Measurements from ENCODE around the gene PUS7L.
"Not testable (repeated sequence)": the region's sequence is repeated elsewhere in the genome, so short reads cannot be mapped to it uniquely, and the experiment has no call there.

Gene PUS7L

GRCh38 chr12:43749016-43749415 lies 9.6 kb downstream of the PUS7L start:
- no peak for DNase-seq

- no peak for DNase-seq
Observed at GRCh38 chr12:43744826-43745225, 13.8 kb downstream of the PUS7L start.

GRCh38 chr12:43742106-43742505 lies 16.5 kb downstream of the PUS7L start:
- no peak for DNase-seq

DNA sequence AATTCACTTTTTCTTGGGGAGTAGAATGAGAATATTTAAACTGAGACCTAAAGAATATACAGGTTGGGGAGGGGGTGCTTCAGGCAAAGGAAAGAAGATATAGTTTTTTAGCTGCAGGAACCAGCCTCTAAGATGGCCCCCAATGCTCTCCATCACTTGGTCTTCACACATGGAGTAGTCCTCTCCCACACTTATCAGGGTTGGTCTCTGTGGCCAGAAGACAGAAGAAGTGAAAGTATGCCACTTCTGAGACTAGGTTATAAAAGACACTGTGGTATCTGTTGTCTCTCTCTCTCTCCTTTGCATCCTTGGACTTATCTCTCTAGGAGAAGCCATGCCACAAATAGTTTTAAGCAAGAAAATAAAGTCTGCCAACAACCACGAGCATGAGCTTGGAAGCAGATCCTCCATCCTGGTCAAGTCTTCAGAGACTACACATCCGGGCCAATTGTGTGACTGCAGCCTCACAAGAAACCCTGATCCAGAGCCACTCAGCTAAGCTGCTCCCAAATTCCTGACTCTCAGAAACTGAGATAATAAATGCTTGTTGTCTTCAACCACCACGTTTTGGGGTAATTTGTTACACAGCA lies 18.0 kb downstream of the PUS7L start:
- no peak for DNase-seq

- DNase-seq = no peak
Observed at GRCh38 chr12:43737646-43738045, 20.9 kb downstream of the PUS7L start.

- DNase-seq = no peak
Observed at GRCh38 chr12:43736927-43737440, 21.6 kb downstream of the PUS7L start.

GRCh38 chr12:43733687-43734086 lies 24.9 kb downstream of the PUS7L start:
- no peak for DNase-seq

- no peak for DNase-seq
Observed at GRCh38 chr12:43730283-43730682, 28.3 kb downstream of the PUS7L start.

- no peak for DNase-seq
Observed at GRCh38 chr12:43728698-43729097, 29.9 kb downstream of the PUS7L start.

DNA sequence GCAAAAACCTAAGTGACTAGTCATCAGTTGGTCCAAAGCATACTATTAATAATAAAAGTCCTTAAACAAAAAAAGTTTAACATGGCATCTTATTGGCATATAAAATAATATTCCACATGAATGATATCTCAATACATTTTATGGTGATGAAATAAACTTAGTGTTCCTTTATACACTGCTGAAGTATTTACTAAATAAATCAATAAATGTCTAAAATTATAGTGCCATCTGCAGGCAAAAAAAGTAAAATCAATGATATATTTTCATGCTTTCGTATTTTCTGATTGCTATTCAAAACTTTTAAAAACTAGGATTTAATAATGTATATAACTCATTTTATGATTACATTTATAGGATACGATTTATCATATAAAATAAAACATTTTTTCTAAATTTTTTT lies 30.5 kb downstream of the PUS7L start:
- DNase-seq = no peak

GRCh38 chr12:43723134-43723533 lies 35.5 kb downstream of the PUS7L start:
- no peak for DNase-seq

DNA sequence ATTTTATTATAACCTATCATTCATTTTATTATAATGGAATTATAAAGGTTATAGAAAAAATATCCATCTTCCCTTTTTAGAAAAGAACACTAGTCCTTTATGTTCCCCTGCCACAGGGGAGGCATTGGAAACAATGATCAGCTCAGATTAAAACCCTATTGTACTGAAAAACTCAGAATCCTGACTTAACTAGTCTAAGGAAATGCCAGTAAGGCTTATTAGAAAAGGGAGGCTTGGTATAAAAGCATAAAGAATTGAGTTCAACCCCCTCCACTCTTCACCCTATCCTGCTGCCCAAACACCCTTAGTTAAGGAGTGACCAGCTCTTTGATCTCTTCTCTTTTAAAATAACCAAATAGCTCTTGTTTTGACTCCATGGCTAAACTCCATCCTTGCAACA lies 36.0 kb downstream of the PUS7L start:
- no peak for DNase-seq

DNA sequence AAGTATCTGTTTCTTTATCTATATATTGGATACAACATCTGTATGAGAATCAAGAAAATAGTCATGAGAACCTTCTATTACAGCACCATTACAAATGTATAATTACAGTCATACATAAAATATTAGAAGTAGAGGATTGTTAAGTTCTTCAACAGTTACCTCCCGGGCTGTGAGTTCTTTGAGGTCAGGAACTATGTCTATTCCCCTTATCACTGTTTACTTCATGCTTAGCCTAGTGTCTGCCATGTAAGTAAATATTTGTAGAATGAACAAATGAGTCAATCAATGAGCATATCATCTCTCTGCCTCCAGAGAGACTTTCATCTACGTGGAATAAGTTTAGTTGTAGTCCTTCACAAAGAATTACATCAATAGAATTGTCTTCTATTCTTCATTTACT lies 47.2 kb downstream of the PUS7L start:
- no peak for DNase-seq

- DNase-seq = not testable (repeated sequence)
Observed at GRCh38 chr12:43703772-43704171, 54.8 kb downstream of the PUS7L start.

DNA sequence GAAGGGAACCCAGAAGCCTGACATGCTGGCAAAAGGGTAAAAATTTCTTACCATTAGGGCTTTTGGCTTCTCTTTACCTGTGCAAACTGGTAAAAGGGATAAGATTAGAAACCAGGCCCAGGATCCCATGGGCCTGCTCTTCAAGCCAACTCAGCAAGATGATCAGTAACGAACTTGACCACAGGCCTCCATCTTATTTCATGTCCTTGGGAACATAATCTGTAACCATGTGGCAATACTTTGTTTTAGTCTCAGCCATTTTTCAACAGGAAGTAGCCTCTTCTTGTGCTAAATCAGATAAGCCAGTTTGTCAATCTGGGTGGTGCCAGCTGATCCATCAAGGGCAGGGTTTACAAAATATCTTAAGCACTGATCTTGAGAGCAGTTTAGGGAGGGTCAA lies 57.4 kb downstream of the PUS7L start:
- not testable (repeated sequence) for DNase-seq

DNA sequence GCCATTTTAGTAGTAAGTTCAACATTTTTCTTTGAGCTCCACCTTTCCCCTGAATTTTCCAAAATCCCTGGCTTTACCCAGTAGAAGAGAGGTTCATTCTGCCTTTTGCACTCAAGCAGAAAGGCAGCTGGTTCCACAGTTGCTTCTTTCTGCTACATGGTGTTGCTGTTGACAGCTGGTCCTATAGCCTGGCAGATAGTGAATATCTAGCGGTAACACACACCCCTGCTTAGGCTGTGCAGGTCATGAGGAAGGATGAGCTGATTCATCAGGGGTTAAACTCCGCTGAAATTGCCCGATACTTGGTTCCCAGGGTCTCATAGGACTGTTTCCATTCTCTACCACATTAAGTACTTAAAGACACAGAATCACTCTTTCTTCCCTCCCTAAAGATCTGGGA lies 62.4 kb downstream of the PUS7L start:
- DNase-seq = no peak

DNA sequence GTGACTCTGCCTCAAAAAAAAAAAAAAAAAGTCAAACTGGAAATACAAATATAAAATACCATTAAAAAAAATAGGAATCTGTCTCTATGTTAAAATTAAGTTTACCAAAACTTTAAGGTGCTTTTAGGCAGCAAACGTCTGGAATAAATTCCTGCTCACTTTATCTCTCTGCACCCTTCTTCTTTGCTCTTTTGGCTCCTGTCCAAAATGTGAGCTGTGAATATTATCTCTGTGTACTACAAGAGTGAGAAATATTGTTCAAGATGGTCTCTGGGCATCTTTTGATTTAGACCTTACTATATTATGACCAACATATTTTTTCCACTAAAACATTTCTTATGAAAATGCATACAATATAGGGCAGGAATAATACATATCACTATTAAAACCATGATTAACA lies 63.7 kb downstream of the PUS7L start:
- no peak for DNase-seq

DNA sequence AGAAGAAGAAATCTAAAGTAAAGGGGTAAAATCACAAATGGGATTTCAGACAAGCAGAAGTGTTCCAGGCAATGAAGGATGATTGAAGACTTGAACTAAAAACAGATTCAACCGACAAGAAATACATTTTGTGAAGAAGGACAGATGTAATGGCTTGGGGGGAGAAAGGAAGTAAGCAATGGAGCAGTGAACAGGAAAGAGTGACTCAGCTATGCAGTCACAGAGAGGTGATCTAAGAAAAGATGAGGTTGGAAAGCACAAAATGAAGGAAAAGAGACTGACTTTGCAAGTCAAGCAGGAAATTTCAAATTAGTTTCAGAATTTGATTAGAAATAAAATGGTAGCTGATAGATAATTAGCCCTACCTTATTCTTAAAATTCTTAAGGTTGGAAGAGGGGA lies 66.5 kb downstream of the PUS7L start:
- DNase-seq = no peak

DNA sequence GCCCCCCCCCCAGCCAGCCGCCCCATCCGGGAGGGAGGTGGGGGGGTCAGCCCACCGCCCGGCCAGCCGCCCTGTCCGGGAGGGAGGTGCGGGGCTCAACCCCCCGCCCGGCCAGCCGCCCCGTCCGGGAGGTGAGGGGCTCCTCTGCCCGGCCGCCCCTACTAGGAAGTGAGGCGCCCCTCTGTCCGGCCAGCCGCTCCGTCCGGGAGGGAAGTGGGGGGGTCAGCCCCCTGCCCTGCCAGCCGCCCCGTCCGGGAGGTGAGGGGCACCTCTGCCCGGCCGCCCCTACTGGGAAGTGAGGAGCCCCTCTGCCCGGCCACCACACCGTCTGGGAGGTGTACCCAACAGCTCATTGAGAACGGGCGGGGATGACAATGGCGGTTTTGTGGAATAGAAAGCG lies 73.1 kb downstream of the PUS7L start:
- not testable (repeated sequence) for DNase-seq

- no peak for DNase-seq
Observed at GRCh38 chr12:43676183-43676813, 82.3 kb downstream of the PUS7L start.

DNA sequence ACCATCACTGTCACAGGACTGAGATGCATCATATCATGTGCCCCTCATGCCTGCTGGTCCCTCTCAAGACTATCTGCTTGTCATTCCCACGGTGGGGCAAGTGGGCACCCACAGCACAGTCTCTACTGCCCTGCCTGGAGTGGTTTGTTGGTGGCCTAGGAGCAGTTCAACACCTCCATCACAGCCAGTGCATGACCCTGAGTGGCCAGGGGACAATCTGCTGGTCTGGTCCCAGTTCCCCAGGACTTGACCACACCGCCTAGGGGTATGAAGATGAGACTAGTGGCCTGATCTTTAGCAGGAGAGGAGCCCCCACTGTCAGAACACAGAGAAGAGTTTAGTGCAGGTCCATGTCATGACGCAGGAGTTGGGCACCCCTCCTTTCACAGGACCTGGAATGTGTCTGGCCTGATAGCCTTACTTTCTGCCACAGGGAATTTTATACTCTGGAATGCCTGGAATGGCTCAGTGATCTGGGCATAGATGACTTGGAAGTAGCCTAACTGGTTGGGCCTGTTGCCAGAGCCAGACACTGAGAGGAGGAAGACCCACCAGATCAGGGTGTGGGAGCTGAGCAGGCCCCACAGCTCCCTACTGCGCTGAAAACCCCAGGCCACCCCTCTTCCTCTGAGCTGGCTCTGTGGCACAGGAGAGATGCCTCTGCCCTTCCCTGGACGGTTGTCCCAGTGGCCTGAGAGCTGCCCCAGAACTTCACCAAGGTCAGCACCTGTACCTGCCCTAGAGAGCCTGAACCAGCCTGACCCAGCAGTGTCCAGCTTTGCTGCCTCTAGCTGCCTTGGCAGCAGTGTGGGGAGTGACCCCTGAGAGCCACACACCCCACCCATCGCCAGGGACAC lies 83.3 kb downstream of the PUS7L start:
- DNase-seq = no peak

DNA sequence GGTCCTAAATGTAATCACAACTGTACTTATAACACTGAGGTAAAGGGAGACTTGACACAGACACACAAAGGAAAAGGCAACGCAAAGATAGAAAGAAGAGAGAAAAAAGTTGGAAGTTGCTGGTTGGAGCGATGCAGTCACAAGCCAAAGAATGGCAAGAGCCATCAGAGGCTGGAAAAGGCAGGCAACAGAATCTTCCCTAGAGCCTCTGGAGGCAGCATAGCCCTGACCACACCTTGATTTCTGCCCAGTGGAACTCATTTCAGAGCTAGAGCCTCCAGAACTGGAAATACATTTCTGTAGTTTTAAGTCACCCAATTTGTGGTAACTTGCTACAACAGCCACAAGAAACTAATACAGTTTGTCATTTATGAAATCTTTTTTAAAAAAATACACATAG lies 89.2 kb downstream of the PUS7L start:
- DNase-seq = no peak
